SU-DHL-6 (cell line): Measurements from ENCODE around the gene ART3.
"Not testable (repeated sequence)": the region's sequence is repeated elsewhere in the genome, so short reads cannot be mapped to it uniquely, and the experiment has no call there.

Experiments used
- H2AFZ ChIP-seq: fragments of 200-600 bp; sonication (generic); 2 replicates; pipeline ENCODE4 v1.6.1; 2014; ENCODE audit warnings: low read depth, mild to moderate bottlenecking, moderate library complexity, mixed read lengths, antibody characterized with exemption, low read length; ENCODE audit not compliant: severe bottlenecking
- H3F3A ChIP-seq: fragments of 200-600 bp; shearing (Covaris generic); 2 replicates; pipeline ENCODE4 v1.6.0; 2016; ENCODE audit warnings: antibody characterized with exemption, mild to moderate bottlenecking; ENCODE audit not compliant: insufficient read depth
- H3K27ac ChIP-seq: fragments of 200-600 bp; sonication (generic); 2 replicates; pipeline ENCODE4 v1.5.1; 2016; ENCODE audit warnings: low read depth, mild to moderate bottlenecking, low read length, moderate library complexity, mixed read lengths
- H3K27me3 ChIP-seq: fragments of 200-600 bp; sonication (generic), shearing (Covaris generic); 2 replicates; pipeline ENCODE4 v1.6.0; 2014; ENCODE audit warnings: mild to moderate bottlenecking, low read length
- H3K36me3 ChIP-seq: fragments of 200-600 bp; sonication (generic); 2 replicates; pipeline ENCODE4 v1.6.1; 2014; ENCODE audit warnings: mild to moderate bottlenecking, low read length, mixed read lengths
- H3K4me2 ChIP-seq: fragments of 300-600, 200-600 bp; shearing (Covaris generic), sonication (generic); 2 replicates; pipeline ENCODE4 v1.6.0; 2014; ENCODE audit warnings: low read length, low read depth, mild to moderate bottlenecking; ENCODE audit not compliant: poor library complexity, severe bottlenecking
- H3K4me3 ChIP-seq: fragments of 200-600 bp; sonication (generic); 2 replicates; pipeline ENCODE4 v1.5.1; 2014; ENCODE audit warnings: antibody characterized with exemption, low read length, mild to moderate bottlenecking, mixed read lengths; ENCODE audit not compliant: insufficient read depth, poor library complexity, severe bottlenecking
- H3K79me2 ChIP-seq: fragments of 200-600 bp; sonication (generic); 2 replicates; pipeline ENCODE4 v1.6.1; 2014; ENCODE audit warnings: mild to moderate bottlenecking, low read length, moderate library complexity; ENCODE audit not compliant: insufficient read depth
- H3K9ac ChIP-seq: fragments of 200-600 bp; sonication (generic); 2 replicates; pipeline ENCODE4 v1.7.0; 2014; ENCODE audit warnings: mild to moderate bottlenecking, low read length
- H3K9me2 ChIP-seq: fragments of 200-600 bp; sonication (generic); replicated peaks from 2 replicates; pipeline ENCODE4 v1.6.1; 2014; ENCODE audit warnings: low read length; ENCODE audit not compliant: insufficient read depth
- H3K9me3 ChIP-seq: fragments of 200-600 bp; sonication (generic); 2 replicates; pipeline ENCODE4 v1.6.1; 2014; ENCODE audit warnings: low read length, mixed read lengths; ENCODE audit not compliant: insufficient read depth
- H4K20me1 ChIP-seq: fragments of 200-600 bp; sonication (generic); 2 replicates; pipeline ENCODE4 v1.6.1; 2014; ENCODE audit warnings: low read depth, mild to moderate bottlenecking, antibody characterized with exemption, low read length, moderate library complexity, mixed read lengths
- EZH2phosphoT487 ChIP-seq: fragments of 200-600 bp; sonication (generic), shearing (Covaris generic); conservative IDR thresholded peaks from 2 replicates; pipeline ENCODE4 v1.6.1; 2018; ENCODE audit warnings: mild to moderate bottlenecking, antibody characterized with exemption, low read length, moderate library complexity, mixed read lengths
- TF ChIP-seq, protein P1 (sequence below): fragments of 200-600 bp; sonication (generic); IDR thresholded peaks from one replicate; pipeline ENCODE4 v1.5.1; 2017; ENCODE audit warnings: antibody characterized with exemption, mild to moderate bottlenecking, low read length, moderate library complexity; ENCODE audit not compliant: insufficient read depth, poor library complexity, severe bottlenecking

Gene ART3

DNA sequence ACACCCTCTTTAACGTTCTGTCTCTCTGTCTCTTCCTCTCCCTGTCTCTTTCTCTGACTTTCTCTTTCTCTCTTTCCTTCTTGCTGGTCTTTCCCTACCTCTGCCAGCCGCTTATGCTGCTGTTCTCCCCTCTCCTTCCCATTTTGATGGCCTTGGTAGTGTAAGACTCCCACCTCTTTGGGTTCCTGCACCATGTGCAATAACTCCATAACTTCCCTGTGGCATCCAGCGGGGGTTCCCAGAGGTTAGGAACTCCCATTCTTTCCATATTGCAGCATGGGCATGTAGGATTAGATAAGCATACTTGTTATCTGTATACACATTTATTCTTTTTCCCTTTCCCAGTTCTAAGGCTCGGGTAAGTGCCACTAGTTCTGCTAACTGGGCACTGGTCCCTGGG, 29.8 kb upstream of the ART3 start:
- not testable (repeated sequence) for H3K27ac ChIP-seq, H3K9me2 ChIP-seq, H3K4me2 ChIP-seq, H3K4me3 ChIP-seq, H3K9ac ChIP-seq, H3K9me3 ChIP-seq, H3K79me2 ChIP-seq, H4K20me1 ChIP-seq, H2AFZ ChIP-seq, H3K36me3 ChIP-seq, H3K27me3 ChIP-seq, H3F3A ChIP-seq

- not testable (repeated sequence) for H3F3A ChIP-seq, H3K79me2 ChIP-seq, H3K27ac ChIP-seq, H3K27me3 ChIP-seq, H3K9me3 ChIP-seq, H3K36me3 ChIP-seq, H3K9ac ChIP-seq, H2AFZ ChIP-seq, H4K20me1 ChIP-seq, H3K9me2 ChIP-seq, H3K4me3 ChIP-seq, H3K4me2 ChIP-seq
Observed at GRCh38 chr4:76049860-76050416, 24.6 kb upstream of the ART3 start.

DNA sequence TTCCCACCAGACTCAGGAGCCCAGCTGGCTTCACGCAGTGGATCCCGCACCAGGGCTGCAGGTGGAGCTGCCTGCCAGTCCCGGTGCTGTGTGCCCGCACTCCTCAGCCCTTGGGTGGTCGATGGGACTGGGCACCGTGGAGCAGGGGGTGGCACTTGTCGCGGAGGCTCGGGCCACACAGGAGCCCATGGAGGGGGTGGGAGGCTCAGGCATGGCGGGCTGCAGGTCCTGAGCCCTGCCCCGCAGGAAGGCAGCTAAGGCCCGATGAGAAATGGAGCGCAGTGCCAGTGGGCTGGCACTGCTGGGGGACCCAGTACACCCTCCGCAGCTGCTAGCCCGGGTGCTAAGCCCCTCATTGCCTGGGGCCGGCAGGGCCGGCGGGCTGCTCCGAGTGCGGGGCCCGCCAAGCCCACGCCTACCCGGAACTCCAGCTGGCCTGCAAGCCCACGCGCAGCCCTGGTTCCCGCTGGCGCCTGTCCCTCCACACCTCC, 23.9 kb upstream of the ART3 start:
- H3K4me3 ChIP-seq, H3K9me3 ChIP-seq, H3K9ac ChIP-seq, H3K4me2 ChIP-seq, H3F3A ChIP-seq, H4K20me1 ChIP-seq, H3K79me2 ChIP-seq, H2AFZ ChIP-seq, H3K36me3 ChIP-seq, H3K27me3 ChIP-seq, H3K27ac ChIP-seq, H3K9me2 ChIP-seq: not testable (repeated sequence)

DNA sequence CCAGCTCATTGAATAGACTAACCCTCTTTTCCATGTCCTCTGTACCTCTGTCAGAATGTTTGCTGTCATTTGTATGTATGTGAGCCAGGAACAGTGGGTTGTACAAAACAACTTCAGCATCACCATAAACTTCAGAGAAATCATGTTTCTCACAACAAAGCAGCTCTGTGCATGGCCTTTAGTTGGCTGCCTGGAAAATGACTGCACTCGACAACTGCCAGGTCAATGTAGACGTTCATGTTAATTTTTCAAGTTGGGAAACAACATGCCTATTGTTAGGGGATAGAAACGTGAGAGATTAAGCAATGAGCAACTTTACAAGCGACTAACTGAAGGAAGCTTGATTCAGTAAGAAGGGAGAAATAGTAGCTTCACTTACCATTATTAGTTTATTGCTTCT, 20.8 kb upstream of the ART3 start:
- no peaks in the 10 kb centered on the region for H3K36me3 ChIP-seq
- no peak overlapping the region for H3K4me2 ChIP-seq
- no peak overlapping the region for H2AFZ ChIP-seq
- H3K9ac ChIP-seq, result no peak overlapping the region
- H4K20me1 ChIP-seq, result no peaks in the 10 kb centered on the region
- H3F3A ChIP-seq, result no peaks in the 10 kb centered on the region
- H3K4me3 ChIP-seq, result no peak overlapping the region
- H3K9me2 ChIP-seq, result no peaks in the 10 kb centered on the region
- H3K79me2 ChIP-seq, result no peaks in the 10 kb centered on the region
- TF ChIP-seq, protein P1, sequence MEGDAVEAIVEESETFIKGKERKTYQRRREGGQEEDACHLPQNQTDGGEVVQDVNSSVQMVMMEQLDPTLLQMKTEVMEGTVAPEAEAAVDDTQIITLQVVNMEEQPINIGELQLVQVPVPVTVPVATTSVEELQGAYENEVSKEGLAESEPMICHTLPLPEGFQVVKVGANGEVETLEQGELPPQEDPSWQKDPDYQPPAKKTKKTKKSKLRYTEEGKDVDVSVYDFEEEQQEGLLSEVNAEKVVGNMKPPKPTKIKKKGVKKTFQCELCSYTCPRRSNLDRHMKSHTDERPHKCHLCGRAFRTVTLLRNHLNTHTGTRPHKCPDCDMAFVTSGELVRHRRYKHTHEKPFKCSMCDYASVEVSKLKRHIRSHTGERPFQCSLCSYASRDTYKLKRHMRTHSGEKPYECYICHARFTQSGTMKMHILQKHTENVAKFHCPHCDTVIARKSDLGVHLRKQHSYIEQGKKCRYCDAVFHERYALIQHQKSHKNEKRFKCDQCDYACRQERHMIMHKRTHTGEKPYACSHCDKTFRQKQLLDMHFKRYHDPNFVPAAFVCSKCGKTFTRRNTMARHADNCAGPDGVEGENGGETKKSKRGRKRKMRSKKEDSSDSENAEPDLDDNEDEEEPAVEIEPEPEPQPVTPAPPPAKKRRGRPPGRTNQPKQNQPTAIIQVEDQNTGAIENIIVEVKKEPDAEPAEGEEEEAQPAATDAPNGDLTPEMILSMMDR, result no peak
- no peak for TF ChIP-seq EZH2phosphoT487
- no peak overlapping the region for H3K27ac ChIP-seq
- H3K9me3 ChIP-seq, result no peaks in the 10 kb centered on the region
- no peaks in the 10 kb centered on the region for H3K27me3 ChIP-seq

- Histone ChIP-seq H3K9ac (no peak overlapping the region), H3K27me3 (no peaks in the 10 kb centered on the region), H3K4me2 (no peak overlapping the region), H2AFZ (no peak overlapping the region), H3K79me2 (no peaks in the 10 kb centered on the region), H3F3A (no peaks in the 10 kb centered on the region), H3K27ac (no peak overlapping the region), H3K9me2 (no peaks in the 10 kb centered on the region), H3K9me3 (no peaks in the 10 kb centered on the region), H3K4me3 (no peak overlapping the region), H4K20me1 (no peaks in the 10 kb centered on the region), H3K36me3 (no peaks in the 10 kb centered on the region)
- TF ChIP-seq EZH2phosphoT487, result no peak
- TF ChIP-seq, protein P1, result no peak
Observed at GRCh38 chr4:76055016-76055415, 19.5 kb upstream of the ART3 start.
